Esophagus mucosa (tissue), 1 donor: ENCODE data around the gene SEC24C. TPM values are rescaled to one million over a fixed set of nuclear protein-coding genes. Genes with fewer than 3 reads are reported as not detected.
A peak's percentile ranks its signal among the peaks of the same experiment; 100 is the strongest.

ENCODE experiments used
- ATAC-seq: fragments of 200-7000 bp; cut with Tn5 transposase; one replicate; pipeline ENCODE4 v1.9.1; 2020
- total RNA-seq: library from RNA; stranded (reverse); gene quantifications from one replicate; pipeline ENCODE4 v1.2.4, GENCODE V29; 2023
- donor health status: DM: yes; HTN: yes; CAD: no.

The SEC24C gene
- total RNA-seq, 1 donor from 2014 or later, result 53.1 TPM

DNA sequence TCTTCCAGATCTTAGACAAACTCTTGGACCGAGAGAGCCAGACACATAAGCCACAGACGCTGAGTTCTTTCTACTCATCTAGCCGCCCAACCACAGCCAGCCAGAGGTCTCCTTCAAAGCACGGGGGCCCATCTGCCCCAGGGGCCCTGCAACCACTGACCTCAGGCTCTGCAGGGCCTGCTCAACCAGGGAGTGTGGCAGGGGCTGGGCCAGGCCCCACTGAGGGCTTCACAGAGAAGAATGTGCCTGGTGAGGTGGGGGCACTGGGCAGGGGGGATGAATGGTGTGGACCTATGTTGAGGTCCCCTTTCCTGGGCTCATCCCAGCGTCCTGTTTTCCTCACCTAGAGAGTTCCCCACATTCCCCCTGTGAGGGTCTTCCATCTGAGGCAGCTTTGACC is 52.6 kb downstream of the SEC24C start:
- ATAC-seq, result no peak

GRCh38 chr10:73797324-73798025 is 53.3 kb downstream of the SEC24C start:
- no peak for ATAC-seq

DNA sequence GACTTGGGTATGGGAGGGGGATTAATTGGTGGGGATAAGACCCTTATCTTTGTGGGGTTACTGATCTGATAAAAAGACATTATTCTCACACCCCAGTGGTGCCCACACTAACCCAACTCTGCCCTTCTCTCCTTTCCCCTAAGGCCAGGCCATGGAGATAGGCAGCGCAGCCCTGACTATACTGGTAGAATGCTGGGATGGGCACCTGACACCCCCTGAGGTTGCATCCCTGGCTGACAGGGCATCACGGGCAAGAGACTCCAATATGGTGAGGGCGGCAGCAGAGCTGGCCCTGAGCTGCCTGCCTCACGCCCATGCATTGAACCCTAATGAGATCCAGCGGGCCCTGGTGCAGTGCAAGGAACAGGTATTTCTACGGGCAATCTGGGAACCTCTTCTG is 53.9 kb downstream of the SEC24C start:
- no peak for ATAC-seq

- peak; percentile 5 for ATAC-seq
Observed at GRCh38 chr10:73798927-73799560, 54.9 kb downstream of the SEC24C start.

- ATAC-seq, result no peak
Observed at GRCh38 chr10:73799899-73800559, 55.9 kb downstream of the SEC24C start.

DNA sequence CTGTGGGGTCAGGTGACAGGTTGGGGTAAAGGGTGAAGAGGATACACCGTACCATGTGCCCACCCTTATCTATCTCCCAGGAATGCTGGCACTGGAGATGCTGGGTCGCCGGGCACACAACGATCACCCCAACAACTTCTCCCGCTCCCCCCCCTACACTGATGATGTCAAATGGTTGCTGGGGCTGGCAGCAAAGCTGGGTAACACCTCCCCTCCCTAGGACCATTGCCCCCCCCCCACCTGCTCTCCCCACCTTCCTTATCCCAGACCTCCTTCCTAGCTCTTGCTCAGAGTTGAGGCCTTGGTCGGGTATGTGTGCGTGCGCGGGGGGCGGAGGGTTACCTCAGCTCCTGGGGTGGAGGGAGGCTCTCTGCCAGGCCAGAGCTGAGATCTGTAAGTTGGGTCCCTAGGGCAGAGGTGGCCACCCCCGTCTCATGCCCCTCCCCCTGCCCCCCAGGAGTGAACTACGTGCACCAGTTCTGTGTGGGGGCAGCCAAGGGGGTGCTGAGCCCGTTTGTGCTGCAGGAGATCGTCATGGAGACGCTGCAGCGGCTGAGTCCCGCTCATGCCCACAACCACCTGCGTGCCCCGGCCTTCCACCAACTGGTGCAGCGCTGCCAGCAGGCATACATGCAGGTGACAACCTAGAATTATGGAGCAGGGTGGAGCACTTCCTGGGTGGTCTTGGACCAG is 56.5 kb downstream of the SEC24C start:
- no peak for ATAC-seq

DNA sequence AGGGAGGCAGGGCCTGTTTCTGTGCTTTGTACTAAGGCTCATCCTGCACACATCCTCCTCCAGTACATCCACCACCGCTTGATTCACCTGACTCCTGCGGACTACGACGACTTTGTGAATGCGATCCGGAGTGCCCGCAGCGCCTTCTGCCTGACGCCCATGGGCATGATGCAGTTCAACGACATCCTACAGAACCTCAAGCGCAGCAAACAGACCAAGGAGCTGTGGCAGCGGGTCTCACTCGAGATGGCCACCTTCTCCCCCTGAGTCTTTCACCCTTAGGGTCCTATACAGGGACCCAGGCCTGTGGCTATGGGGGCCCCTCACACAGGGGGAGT is 57.0 kb downstream of the SEC24C start:
- no peak for ATAC-seq

- ATAC-seq, result peak; percentile 59
Observed at GRCh38 chr10:73802276-73802991, 58.3 kb downstream of the SEC24C start.

DNA sequence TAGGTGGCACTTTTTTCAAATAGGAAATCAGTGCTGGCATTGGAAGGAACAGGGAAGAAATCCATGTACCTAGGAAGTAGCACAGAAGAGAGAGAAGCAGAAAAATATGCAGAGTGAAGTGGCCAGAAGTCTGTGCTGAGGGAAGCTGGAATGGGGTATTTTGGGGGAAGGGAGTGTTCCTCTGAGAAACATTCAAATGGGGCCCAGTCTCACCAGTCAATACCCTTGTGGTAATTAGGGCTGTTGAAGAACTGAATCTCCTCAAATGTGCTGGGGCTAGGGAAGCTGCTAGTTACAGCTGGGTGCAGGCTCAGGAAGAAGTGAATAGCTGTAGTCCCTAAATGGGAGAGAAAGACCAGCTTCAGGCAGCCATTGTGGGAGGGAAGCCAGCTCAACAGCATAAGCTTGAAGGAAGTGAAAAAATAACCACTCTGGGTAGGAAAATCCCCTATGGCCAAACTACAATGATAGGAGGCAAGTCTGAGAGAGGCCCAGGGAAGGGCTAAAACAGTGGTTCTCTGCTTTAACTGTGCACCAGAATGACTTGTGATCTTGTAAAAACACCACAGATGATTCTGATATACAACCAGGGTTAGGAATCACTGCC is 59.6 kb downstream of the SEC24C start:
- no peak for ATAC-seq

DNA sequence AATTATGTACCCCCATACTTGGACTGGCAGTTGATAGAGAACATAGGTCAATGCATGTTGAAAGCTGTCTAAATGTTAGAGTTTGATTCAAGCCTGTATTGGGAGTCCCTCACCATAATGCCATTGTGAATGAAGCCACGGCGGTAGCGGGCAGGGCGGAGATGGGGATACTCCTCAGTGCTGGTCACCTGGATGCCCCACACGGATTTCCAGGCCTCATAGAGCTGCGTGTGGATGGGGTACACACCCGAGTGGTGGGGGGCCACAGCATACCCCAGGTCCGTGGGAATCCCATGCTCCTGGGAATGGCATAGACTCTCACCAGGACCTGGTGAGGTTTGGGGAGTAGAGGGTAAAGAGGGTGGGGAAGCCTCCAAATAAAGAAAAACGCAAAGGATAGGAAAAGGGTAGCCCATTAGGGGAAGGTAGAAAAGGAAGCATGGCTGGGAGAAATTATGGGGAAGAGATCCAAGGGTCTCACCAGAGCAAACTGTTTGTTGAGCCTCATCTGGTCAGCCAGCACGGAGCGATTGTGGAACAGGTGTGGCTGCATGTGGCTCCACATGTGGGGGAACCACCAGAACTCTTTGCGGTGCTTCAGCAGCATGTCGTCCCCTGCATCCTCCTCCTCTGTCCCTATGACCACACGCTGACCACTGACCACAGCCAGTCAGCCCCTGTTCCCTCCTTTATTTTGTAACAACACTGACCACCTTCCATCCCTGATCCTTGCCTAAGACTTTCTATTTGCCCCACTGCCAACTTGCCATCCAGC is 62.2 kb downstream of the SEC24C start:
- ATAC-seq, result no peak

GRCh38 chr10:73807471-73807870 is 63.3 kb downstream of the SEC24C start:
- ATAC-seq, result no peak

DNA sequence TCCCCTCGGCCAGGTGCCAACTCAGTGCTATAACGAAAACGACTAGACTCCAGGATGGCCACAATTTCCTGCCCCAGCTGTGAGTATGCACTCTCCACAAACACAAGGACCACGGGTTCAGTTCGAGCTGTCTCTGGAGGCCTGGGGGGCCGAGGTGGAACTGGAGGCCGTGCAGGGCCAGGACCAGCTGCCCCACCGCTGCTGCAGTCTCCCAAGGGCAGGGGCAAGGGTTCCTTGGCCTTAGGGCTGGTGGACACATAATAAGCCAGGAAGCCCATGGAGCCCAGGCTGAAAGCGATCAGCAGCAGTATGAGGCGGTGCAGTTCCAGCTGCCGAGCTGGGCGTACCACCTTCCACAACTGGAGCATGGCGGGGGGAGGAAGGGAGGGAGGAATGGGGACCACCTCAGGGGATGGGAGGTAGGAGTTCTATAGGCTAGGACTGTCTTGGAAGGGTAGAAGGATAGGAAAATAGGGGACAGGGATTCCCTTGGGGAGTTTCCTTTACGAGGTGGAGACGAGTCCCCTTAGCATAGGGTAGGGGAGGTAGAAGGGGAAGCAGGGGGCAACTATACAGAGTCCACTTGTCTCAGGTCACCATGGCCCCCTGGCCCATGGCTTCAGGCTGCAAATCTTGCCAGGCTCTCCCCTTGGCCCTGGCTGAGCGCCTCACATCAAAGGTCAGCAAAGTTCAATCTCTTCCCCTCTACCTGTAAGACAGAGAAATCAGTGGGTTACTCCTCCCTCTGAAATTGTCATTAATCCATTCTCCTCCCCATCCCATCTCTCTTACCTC is 64.0 kb downstream of the SEC24C start:
- no peak for ATAC-seq

DNA sequence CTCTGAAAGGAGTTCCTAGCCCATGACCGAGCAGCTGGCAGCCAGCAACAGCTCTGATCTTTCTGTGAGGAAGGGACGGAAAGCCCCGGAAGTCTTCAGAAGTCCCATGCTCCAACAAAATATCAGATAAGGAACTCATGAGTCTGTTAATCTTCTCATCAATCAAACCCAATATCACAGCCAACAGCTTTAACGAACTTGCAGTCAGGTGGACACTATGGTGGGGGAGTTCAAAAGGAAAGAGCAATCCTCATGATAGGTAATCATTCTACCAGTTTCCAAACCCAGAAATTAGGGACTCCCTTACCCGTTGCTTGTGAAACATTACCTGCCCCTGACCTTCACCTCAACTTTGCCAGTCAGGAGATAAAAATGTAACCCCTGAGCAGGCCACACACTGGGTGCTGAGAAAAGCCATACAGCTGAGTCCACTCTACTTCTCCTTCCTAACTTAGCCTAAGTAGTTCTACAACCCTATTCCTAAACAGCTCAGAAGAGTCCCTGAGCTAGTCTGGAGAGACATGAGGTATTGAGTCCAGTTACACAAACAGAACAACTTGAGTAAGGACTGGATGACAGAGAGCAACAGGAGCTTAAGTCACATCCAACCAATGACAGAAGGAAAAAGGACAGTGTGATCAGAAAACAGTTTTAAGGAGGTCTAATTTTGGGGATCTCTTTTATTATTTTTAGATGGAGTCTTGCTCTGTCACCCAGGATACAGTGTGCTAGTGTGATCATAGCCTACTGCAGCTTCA is 65.1 kb downstream of the SEC24C start:
- no peak for ATAC-seq

GRCh38 chr10:73810358-73810734 is 66.2 kb downstream of the SEC24C start:
- no peak for ATAC-seq

GRCh38 chr10:73810735-73811465 is 66.7 kb downstream of the SEC24C start:
- ATAC-seq, result peak; percentile 19

DNA sequence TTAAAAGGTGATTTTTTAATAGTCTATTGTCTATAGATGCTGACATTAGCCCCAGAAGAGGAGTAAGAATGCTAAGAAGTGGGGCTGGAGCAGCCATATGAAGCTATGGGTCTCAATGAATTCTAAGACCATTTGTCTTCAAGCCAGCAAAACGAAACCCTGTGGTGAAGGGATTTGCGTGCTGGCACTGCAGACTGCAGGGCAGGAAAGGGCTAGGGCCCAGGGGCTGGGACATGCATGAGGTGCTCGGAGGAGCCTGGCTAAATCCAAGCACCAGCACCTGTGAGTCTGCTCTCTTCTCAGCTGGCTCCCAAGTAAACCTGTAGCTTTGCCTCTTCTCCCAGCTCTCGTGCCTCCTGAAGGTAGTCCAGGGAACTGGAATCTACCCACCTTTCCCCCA is 68.5 kb downstream of the SEC24C start:
- no peak for ATAC-seq

DNA sequence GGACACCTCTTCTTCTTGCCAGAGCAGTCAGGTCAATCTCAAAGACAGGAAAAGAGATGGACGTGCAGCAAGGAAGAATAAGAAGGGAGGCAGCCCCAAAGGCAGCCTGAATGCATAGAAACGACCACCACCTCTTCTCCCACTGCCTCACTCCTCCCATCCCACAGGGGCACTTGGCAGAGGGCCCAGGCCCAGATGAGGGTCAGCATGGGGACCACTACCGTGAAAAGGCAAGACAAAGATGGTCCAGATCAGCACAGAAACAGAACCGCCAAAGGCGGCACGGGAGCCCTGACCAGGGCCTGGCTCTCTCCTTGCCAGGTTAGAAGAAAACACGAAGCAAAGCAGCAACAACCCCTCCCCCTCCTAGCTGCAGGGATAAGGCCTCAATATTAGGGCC is 69.2 kb downstream of the SEC24C start:
- ATAC-seq, result no peak

DNA sequence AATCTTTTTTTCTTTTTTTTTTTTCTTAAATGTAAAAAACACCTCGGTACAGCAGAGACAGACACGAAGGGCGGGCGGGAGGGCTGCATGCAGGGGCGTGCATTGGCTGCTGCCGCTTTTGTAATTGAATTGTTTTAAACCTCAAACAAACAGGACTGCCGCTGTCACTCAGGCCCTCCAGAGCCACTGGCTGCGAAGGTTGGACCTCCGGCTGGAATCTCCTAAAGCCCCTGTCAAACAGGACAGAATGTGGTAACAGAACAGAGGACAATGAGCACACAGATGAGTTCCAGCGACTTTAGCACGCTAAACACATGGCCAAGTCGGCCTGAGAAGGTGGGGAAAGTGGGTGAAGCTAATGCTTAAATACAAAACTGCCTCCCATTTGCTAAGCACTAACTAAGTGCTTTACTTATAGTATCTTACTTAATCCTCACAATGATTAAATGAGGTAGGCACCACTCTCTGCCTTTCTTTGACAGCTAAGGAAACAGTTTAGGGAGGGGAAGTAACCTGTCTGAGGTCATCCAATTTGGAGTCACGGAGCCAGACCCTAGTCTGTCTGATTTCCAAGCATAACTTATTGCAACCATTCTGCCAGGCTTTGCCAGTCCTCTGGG is 70.2 kb downstream of the SEC24C start:
- no peak for ATAC-seq
